Measurements from ENCODE around the gene GATD1.

The GATD1 gene

DNA sequence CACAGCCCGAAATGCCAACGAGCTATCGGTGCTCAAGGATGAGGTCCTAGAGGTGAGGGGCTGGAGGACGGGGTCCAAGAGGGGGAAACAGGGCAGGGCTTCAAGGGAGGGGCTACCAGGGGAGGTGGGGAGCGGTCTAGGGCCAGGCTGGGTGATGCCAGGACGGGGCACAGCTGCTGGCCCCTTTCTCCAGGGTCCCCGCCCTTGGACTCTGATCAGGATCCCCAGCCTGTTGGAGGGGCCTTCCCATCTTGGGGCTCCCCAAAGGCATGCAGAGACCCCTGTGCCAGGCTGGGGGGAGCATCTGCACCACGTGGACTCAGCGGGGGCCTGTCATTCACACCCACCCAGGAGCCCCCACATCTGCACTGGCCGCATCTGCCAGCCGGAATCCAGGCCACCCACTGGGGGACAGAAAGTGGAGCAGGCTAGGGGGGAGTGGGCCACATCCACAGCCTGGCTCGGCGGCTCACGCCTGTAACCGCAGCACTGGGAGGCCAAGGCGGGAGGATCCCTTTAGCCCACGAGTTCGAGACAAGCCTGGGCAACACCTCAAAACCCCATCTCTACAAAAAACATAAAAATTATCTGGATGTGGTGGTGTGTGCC is 52.4 kb downstream of the GATD1 start:
- Histone ChIP-seq H4K20me1 (ENCODE audit: insufficient read depth) (no peaks in the 10 kb centered on the region), H3K4me1 (ENCODE audit: low read depth, poor library complexity, severe bottlenecking) (peaks cover 69% of the 10 kb centered on the region), H3K4me3 (IDR thresholded peaks at IDR 0.05; ENCODE audit: insufficient read depth, low read depth, low read length) (no peak overlapping the region), H2AFZ (ENCODE audit: low read depth) (peak overlapping the region; percentile 48; the same call in 1 of the 2 replicates), H3K36me3 (ENCODE audit: insufficient read depth) (no peaks in the 10 kb centered on the region), H3K79me2 (ENCODE audit: insufficient read depth, low read depth) (no peaks in the 10 kb centered on the region), H3K4me2 (peak overlapping the region; percentile 79), H3K9ac (no peak overlapping the region), H3K27ac (peak overlapping the region; percentile 22; the same call in 1 of the 2 replicates), H3K27me3 (ENCODE audit: insufficient read depth, low read depth) (peaks cover 13% of the 10 kb centered on the region)
- TF ChIP-seq, protein P1, sequence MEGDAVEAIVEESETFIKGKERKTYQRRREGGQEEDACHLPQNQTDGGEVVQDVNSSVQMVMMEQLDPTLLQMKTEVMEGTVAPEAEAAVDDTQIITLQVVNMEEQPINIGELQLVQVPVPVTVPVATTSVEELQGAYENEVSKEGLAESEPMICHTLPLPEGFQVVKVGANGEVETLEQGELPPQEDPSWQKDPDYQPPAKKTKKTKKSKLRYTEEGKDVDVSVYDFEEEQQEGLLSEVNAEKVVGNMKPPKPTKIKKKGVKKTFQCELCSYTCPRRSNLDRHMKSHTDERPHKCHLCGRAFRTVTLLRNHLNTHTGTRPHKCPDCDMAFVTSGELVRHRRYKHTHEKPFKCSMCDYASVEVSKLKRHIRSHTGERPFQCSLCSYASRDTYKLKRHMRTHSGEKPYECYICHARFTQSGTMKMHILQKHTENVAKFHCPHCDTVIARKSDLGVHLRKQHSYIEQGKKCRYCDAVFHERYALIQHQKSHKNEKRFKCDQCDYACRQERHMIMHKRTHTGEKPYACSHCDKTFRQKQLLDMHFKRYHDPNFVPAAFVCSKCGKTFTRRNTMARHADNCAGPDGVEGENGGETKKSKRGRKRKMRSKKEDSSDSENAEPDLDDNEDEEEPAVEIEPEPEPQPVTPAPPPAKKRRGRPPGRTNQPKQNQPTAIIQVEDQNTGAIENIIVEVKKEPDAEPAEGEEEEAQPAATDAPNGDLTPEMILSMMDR (conservative IDR thresholded peaks at IDR 0.05; ENCODE audit: low read depth, low read length): no peak

DNA sequence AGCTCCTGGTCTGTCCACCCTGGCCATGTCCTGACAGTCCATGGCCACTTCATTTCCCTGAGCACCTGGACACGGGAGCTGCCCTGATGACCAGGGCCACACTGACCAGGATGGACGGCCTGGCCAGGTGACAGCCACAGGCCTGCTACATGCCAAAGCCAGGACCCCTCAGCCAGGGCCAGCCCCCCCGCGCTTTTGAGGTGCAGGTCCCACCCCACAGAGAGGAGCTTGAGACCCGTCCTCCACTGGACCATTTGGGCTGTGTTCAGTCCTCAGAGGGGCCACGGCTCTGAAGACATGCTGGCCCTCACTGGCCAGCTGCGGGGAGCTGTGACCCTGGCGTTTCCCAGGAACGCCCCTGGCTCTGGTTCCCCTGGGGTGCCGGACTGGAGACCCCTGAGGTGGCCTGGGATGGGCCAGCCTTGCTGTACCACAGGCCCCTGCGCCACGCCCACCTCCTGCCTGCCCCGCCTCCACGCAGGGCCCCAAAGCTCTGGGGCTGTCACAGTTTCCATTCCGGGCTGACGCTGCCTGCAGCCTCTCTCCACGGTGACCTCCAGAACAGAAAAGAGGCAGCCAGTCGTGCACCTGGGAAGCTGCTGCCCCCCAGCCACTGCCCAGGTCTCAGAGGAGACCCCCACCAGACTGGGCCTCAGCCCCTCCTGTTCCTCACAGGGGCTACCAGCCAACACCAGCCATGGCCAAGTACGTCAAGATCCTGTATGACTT is 53.1 kb downstream of the GATD1 start:
- Histone ChIP-seq H3K36me3 (ENCODE audit: insufficient read depth) (no peaks in the 10 kb centered on the region), H3K79me2 (ENCODE audit: insufficient read depth, low read depth) (no peaks in the 10 kb centered on the region), H4K20me1 (ENCODE audit: insufficient read depth) (no peaks in the 10 kb centered on the region), H3K4me2 (peak overlapping the region; percentile 79), H3K4me1 (ENCODE audit: low read depth, poor library complexity, severe bottlenecking) (peaks cover 69% of the 10 kb centered on the region), H3K9ac (no peak overlapping the region), H3K27me3 (ENCODE audit: insufficient read depth, low read depth) (peaks cover 12% of the 10 kb centered on the region), H3K4me3 (IDR thresholded peaks at IDR 0.05; ENCODE audit: insufficient read depth, low read depth, low read length) (no peak overlapping the region), H2AFZ (ENCODE audit: low read depth) (peak overlapping the region; percentile 48; the same call in 1 of the 2 replicates), H3K27ac (peak overlapping the region; percentile 22; the same call in 1 of the 2 replicates)
- TF ChIP-seq, protein P1 (conservative IDR thresholded peaks at IDR 0.05; ENCODE audit: low read depth, low read length): no peak

DNA sequence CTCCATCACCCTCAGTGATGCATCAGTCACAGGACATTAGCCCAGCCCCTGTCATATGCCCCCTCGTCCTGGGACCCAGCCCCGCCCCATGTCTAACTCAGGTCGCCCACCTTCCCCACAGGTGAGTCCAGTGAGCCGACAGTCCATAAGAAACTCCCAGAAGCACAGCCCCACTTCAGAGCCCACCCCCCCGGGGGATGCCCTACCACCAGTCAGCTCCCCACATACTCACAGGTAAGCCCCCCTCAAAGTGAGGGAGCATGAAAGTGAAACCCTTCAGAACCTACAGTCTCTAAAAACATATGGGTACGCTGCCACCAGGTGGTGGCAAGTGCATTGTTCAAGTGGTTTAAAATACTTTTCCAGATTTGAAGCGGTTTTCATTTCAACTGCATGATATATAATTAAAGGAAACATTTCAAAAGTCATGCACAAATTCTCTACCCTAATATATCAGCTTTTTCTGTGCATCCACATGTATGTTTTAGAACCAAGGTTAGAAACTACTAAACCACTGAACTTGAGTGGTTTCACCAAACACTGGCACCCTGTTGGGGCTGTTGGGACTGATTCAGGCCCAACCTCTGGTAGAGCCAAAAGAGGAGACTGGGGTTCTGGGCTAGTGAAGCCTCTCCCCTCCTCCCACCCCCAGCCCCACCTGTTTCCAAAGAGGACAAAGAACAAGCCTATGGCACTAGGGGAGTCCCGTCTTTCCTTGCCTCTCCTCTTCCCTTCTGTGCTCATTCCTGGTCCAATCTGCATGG is 54.0 kb downstream of the GATD1 start:
- peaks cover 12% of the 10 kb centered on the region for H3K27me3 ChIP-seq (ENCODE audit: insufficient read depth, low read depth)
- no peak overlapping the region for H3K27ac ChIP-seq
- TF ChIP-seq, protein P1 (conservative IDR thresholded peaks at IDR 0.05; ENCODE audit: low read depth, low read length): peak; percentile 92

DNA sequence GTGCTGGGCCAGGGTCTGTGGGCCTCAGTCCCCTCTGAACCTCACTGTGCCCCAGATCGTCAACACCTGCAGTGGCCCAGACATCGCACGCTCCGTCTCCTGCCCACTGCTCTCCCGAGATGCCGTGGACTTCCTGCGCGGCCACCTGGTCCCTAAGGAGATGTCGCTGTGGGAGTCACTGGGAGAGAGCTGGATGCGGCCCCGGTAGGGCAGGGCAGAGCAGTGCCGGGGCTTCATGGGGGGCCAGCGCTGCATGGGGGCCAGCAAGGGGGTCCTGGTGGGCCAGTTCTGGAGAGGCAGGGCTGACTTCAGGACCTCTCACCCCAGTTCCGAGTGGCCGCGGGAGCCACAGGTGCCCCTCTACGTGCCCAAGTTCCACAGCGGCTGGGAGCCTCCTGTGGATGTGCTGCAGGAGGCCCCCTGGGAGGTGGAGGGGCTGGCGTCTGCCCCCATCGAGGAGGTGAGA is 54.9 kb downstream of the GATD1 start:
- H3K9ac ChIP-seq: no peak overlapping the region; the same call in 1 of the 2 replicates
- no peak overlapping the region for H3K4me3 ChIP-seq (IDR thresholded peaks at IDR 0.05; ENCODE audit: insufficient read depth, low read depth, low read length)
- H3K36me3 ChIP-seq (ENCODE audit: insufficient read depth): no peaks in the 10 kb centered on the region
- TF ChIP-seq, protein P1 (conservative IDR thresholded peaks at IDR 0.05; ENCODE audit: low read depth, low read length): no peak
- no peaks in the 10 kb centered on the region for H4K20me1 ChIP-seq (ENCODE audit: insufficient read depth)
- no peaks in the 10 kb centered on the region for H3K79me2 ChIP-seq (ENCODE audit: insufficient read depth, low read depth)
- H2AFZ ChIP-seq (ENCODE audit: low read depth): peak overlapping the region; percentile 76
- peak overlapping the region; percentile 97 for H3K4me2 ChIP-seq
- H3K27ac ChIP-seq: no peak overlapping the region
- peaks cover 57% of the 10 kb centered on the region for H3K4me1 ChIP-seq (ENCODE audit: low read depth, poor library complexity, severe bottlenecking)
- peaks cover 13% of the 10 kb centered on the region for H3K27me3 ChIP-seq (ENCODE audit: insufficient read depth, low read depth)

More for the DNA sequence above, 54.0 kb downstream of the GATD1 start:
- peaks cover 67% of the 10 kb centered on the region for H3K4me1 ChIP-seq (ENCODE audit: low read depth, poor library complexity, severe bottlenecking)
- no peaks in the 10 kb centered on the region for H4K20me1 ChIP-seq (ENCODE audit: insufficient read depth)
- no peaks in the 10 kb centered on the region for H3K79me2 ChIP-seq (ENCODE audit: insufficient read depth, low read depth)
- no peak overlapping the region for H2AFZ ChIP-seq (ENCODE audit: low read depth)
- no peaks in the 10 kb centered on the region for H3K36me3 ChIP-seq (ENCODE audit: insufficient read depth)
- H3K4me2 ChIP-seq: peak overlapping the region; percentile 80
- H3K4me3 ChIP-seq (IDR thresholded peaks at IDR 0.05; ENCODE audit: insufficient read depth, low read depth, low read length): no peak overlapping the region
- H3K9ac ChIP-seq: no peak overlapping the region
